GM23248 (cell line): ENCODE data around the gene TRPM1.

Experiments
- EZH2 ChIP-seq: fragments of 200-600 bp; sonication (generic); IDR thresholded peaks from 2 replicates; pipeline ENCODE4 v1.6.1; 2018; ENCODE audit warnings: antibody characterized with exemption, mild to moderate bottlenecking; ENCODE audit not compliant: insufficient read depth, poor library complexity, severe bottlenecking
- EZH2phosphoT487 ChIP-seq: fragments of 200-600 bp; sonication (generic); IDR thresholded peaks from 2 replicates; pipeline ENCODE4 v1.6.1; 2018; ENCODE audit warnings: antibody characterized with exemption, moderate library complexity, mild to moderate bottlenecking, low read depth; ENCODE audit not compliant: insufficient read depth

DNA sequence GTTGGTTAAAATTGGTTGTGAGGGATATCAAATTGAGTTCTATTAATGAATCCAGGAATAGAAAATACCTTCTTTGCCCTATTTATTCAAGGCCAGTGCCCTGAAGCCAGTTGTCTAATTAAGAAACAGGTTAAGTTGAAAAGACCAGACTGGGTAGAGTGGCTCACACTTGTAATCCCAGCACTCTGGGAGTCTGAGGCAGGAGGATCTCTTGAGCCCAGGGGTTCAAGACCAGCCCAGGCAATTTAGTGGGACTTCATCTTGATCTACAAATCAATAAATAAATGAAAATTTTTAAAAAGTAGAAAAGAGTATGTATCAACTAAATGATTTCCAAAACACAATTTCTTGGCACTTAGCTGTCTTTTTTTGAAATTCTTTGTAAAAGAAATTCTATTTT is 40.3 kb upstream of the TRPM1 start:
- TF ChIP-seq EZH2 = no peak
- no peak for TF ChIP-seq EZH2phosphoT487
